Measurements from ENCODE around the gene WDR3.

DNA sequence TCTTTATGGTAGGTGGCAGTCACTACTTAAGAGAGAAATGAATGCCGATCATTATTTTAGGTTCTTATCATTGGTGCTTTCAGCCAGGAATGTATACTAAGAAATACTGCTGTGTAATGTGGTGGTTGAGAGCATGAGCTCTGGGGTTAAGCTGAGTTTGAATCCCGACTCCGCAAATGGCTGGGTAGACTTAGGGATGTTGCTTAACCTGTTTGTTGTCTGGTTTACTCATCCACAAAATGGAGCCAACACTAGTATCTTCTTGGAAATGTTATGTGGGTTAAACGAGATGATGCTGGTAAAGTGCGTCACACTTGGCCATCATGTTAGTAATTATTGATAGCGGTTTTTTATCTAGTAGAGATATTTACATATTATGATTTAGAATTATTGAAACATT, 83.8 kb downstream of the WDR3 start:
- TF ChIP-seq SUZ12 (IDR thresholded peaks at IDR 0.05; ENCODE audit: extremely low read depth, insufficient read depth, insufficient read length) (no peak), YY1 (IDR thresholded peaks at IDR 0.05; ENCODE audit: insufficient read depth, insufficient read length) (no peak), ZNF274 (IDR thresholded peaks at IDR 0.05; ENCODE audit: low read depth, low read length) (no peak)
